DND-41 (cell line): ENCODE measurements around the gene ZNF608.

Experiments used
- ATAC-seq: fragments of 200-7000 bp; cut with Tn5 transposase; 3 replicates; pipeline ENCODE4 v1.9.1; 2021; ENCODE audit warnings: low read depth; ENCODE audit not compliant: insufficient read depth
- DNase-seq: peaks from one replicate; pipeline ENCODE4 v3.0.0-alpha.2; 2020
- H2AFZ ChIP-seq: 2 replicates; pipeline ENCODE4 v1.6.0; 2012; ENCODE audit warnings: low read depth, low read length
- H3K27ac ChIP-seq: 2 replicates; pipeline ENCODE4 v1.5.1; 2012; ENCODE audit warnings: low read length, inconsistent platforms
- H3K27me3 ChIP-seq: fragments of 200-600 bp; sonication (generic); 2 replicates; pipeline ENCODE4 v1.6.0; 2012; ENCODE audit warnings: low read length, mild to moderate bottlenecking, inconsistent platforms; ENCODE audit not compliant: insufficient read depth, poor library complexity
- H3K36me3 ChIP-seq: 2 replicates; pipeline ENCODE4 v1.5.1; 2012; ENCODE audit warnings: low read length, inconsistent platforms; ENCODE audit not compliant: insufficient read depth
- H3K4me1 ChIP-seq: 2 replicates; pipeline ENCODE4 v1.5.1; 2012; ENCODE audit warnings: mild to moderate bottlenecking, low read length; ENCODE audit not compliant: insufficient read depth
- H3K4me2 ChIP-seq: 2 replicates; pipeline ENCODE4 v1.6.0; 2012; ENCODE audit warnings: mild to moderate bottlenecking, moderate library complexity, low read length, inconsistent platforms; ENCODE audit not compliant: insufficient read depth
- H3K4me3 ChIP-seq, 2 experiments: fragments of 200-600 bp in 1 of 2; shearing (Covaris generic) in 1 of 2; 2 replicates each; pipeline ENCODE4 v1.5.1; 2012 to 2016; ENCODE audit warnings: inconsistent platforms in 2 of 2, low read length in 2 of 2, mild to moderate bottlenecking in 2 of 2, low read depth in 1 of 2, moderate library complexity in 1 of 2
- H3K79me2 ChIP-seq: 2 replicates; pipeline ENCODE4 v1.6.0; 2012; ENCODE audit warnings: low read length, inconsistent platforms; ENCODE audit not compliant: insufficient read depth
- H3K9ac ChIP-seq: 2 replicates; pipeline ENCODE4 v1.6.0; 2012; ENCODE audit warnings: low read depth, mild to moderate bottlenecking, inconsistent platforms, low read length, moderate library complexity
- H3K9me3 ChIP-seq: 2 replicates; pipeline ENCODE4 v1.5.1; 2012; ENCODE audit warnings: low read length, moderate library complexity, mild to moderate bottlenecking, inconsistent platforms; ENCODE audit not compliant: insufficient read depth, severe bottlenecking
- H4K20me1 ChIP-seq: 2 replicates; pipeline ENCODE4 v1.6.0; 2012; ENCODE audit warnings: low read length; ENCODE audit not compliant: insufficient read depth
- CTCF ChIP-seq: IDR thresholded peaks from 2 replicates; pipeline ENCODE4 v1.5.1; 2012; ENCODE audit warnings: borderline replicate concordance, low read length, moderate library complexity, mild to moderate bottlenecking; ENCODE audit not compliant: poor library complexity, severe bottlenecking; ENCODE audit errors: extremely low read depth
- EZH2 ChIP-seq: IDR thresholded peaks from 3 replicates; pipeline ENCODE4 v1.6.1; 2012; ENCODE audit warnings: borderline replicate concordance, low read depth, mild to moderate bottlenecking, moderate library complexity, low read length, inconsistent platforms; ENCODE audit not compliant: severe bottlenecking

The ZNF608 gene

GRCh38 chr5:124783794-124784193 lies 37.4 kb upstream of the ZNF608 start:
- Histone ChIP-seq H3K36me3 (no peaks in the 10 kb centered on the region), H3K27ac (no peak overlapping the region), H2AFZ (no peak overlapping the region), H4K20me1 (no peaks in the 10 kb centered on the region), H3K79me2 (no peaks in the 10 kb centered on the region), H3K9ac (no peak overlapping the region), H3K9me3 (no peaks in the 10 kb centered on the region), H3K27me3 (no peaks in the 10 kb centered on the region), H3K4me3 (no peak overlapping the region), H3K4me2 (no peak overlapping the region), H3K4me1 (no peaks in the 10 kb centered on the region)
- TF ChIP-seq CTCF (no peak), EZH2 (no peak)
- DNase-seq (no peak), ATAC-seq (no peak)

GRCh38 chr5:124783285-124783684 lies 36.8 kb upstream of the ZNF608 start:
- Histone ChIP-seq H3K4me1 (no peaks in the 10 kb centered on the region), H3K27ac (no peak overlapping the region)
- no peak for TF ChIP-seq CTCF
- no peak for TF ChIP-seq EZH2

GRCh38 chr5:124782262-124782661 lies 35.8 kb upstream of the ZNF608 start:
- H3K4me1 ChIP-seq = no peaks in the 10 kb centered on the region
- H2AFZ ChIP-seq = no peak overlapping the region
- no peak overlapping the region for H3K27ac ChIP-seq
- TF ChIP-seq EZH2 = no peak
- H3K27me3 ChIP-seq = no peaks in the 10 kb centered on the region
- no peaks in the 10 kb centered on the region for H3K9me3 ChIP-seq
- no peak overlapping the region for H3K9ac ChIP-seq
- H4K20me1 ChIP-seq = no peaks in the 10 kb centered on the region
- H3K4me3 ChIP-seq = no peak overlapping the region
- H3K4me2 ChIP-seq = no peak overlapping the region
- DNase-seq (no peak), ATAC-seq (no peak)
- H3K79me2 ChIP-seq = no peaks in the 10 kb centered on the region
- H3K36me3 ChIP-seq = no peaks in the 10 kb centered on the region

More at GRCh38 chr5:124783285-124783684, 36.8 kb upstream of the ZNF608 start:
- H2AFZ ChIP-seq = no peak overlapping the region
- H4K20me1 ChIP-seq = no peaks in the 10 kb centered on the region
- H3K4me3 ChIP-seq = no peak overlapping the region
- ATAC-seq (no peak), DNase-seq (no peak)
- no peaks in the 10 kb centered on the region for H3K79me2 ChIP-seq
- H3K9me3 ChIP-seq = no peaks in the 10 kb centered on the region
- no peak overlapping the region for H3K4me2 ChIP-seq
- H3K27me3 ChIP-seq = no peaks in the 10 kb centered on the region
- no peaks in the 10 kb centered on the region for H3K36me3 ChIP-seq
- no peak overlapping the region for H3K9ac ChIP-seq

GRCh38 chr5:124780011-124780410 lies 33.6 kb upstream of the ZNF608 start:
- no peak overlapping the region for H3K4me2 ChIP-seq
- no peak overlapping the region for H3K4me3 ChIP-seq
- TF ChIP-seq CTCF = no peak
- TF ChIP-seq EZH2 = no peak
- no peak for DNase-seq
- H3K27me3 ChIP-seq = no peaks in the 10 kb centered on the region
- H4K20me1 ChIP-seq = no peaks in the 10 kb centered on the region
- no peaks in the 10 kb centered on the region for H3K79me2 ChIP-seq
- no peak for ATAC-seq
- H3K9me3 ChIP-seq = no peaks in the 10 kb centered on the region
- H3K4me1 ChIP-seq = no peaks in the 10 kb centered on the region
- no peak overlapping the region for H2AFZ ChIP-seq
- H3K27ac ChIP-seq = no peak overlapping the region
- H3K9ac ChIP-seq = no peak overlapping the region
- no peaks in the 10 kb centered on the region for H3K36me3 ChIP-seq
